Osteoblast (primary cell): ENCODE measurements around the gene SPATA9. TPM values are rescaled to one million over a fixed set of nuclear protein-coding genes. Genes with fewer than 3 reads are reported as not detected.

Experiments used
- DNase-seq: peaks from one replicate; pipeline ENCODE4 v3.0.0; 2011; ENCODE audit warnings: low spot score, mixed read lengths; ENCODE audit not compliant: insufficient read length; ENCODE audit errors: missing footprints
- H2AFZ ChIP-seq: 2 replicates; pipeline ENCODE4 v1.6.0; 2011; ENCODE audit warnings: mild to moderate bottlenecking, low read length
- H3K27ac ChIP-seq: 2 replicates; pipeline ENCODE4 v1.5.1; 2011; ENCODE audit warnings: mild to moderate bottlenecking, low read depth, low read length, moderate library complexity
- H3K27me3 ChIP-seq: 2 replicates; pipeline ENCODE4 v1.6.0; 2012; ENCODE audit warnings: mild to moderate bottlenecking, control low read depth, inconsistent platforms, low read length, moderate library complexity; ENCODE audit not compliant: insufficient read depth
- H3K36me3 ChIP-seq: 2 replicates; pipeline ENCODE4 v1.5.1; 2011; ENCODE audit warnings: mild to moderate bottlenecking, low read length, control low read depth, moderate library complexity; ENCODE audit not compliant: insufficient read depth
- H3K4me1 ChIP-seq: 2 replicates; pipeline ENCODE4 v1.5.1; 2011; ENCODE audit warnings: mild to moderate bottlenecking, low read length, control low read depth, moderate library complexity; ENCODE audit not compliant: insufficient read depth
- H3K4me2 ChIP-seq: 2 replicates; pipeline ENCODE4 v1.6.0; 2011; ENCODE audit warnings: mild to moderate bottlenecking, low read length; ENCODE audit not compliant: insufficient read depth
- H3K4me3 ChIP-seq: fragments of 200-600 bp; sonication (generic); 3 replicates; pipeline ENCODE4 v1.5.1; 2012; ENCODE audit warnings: mild to moderate bottlenecking, low read length, inconsistent platforms; ENCODE audit not compliant: insufficient read depth
- H3K79me2 ChIP-seq: 2 replicates; pipeline ENCODE4 v1.6.0; 2012; ENCODE audit warnings: mild to moderate bottlenecking, low read length, control low read depth, inconsistent platforms; ENCODE audit not compliant: insufficient read depth
- H3K9me3 ChIP-seq: 2 replicates; pipeline ENCODE4 v1.5.1; 2011; ENCODE audit warnings: low read depth, low read length, control low read depth
- H4K20me1 ChIP-seq: 2 replicates; pipeline ENCODE4 v1.6.0; 2012; ENCODE audit warnings: mild to moderate bottlenecking, low read length, control low read depth; ENCODE audit not compliant: insufficient read depth
- total RNA-seq: library from RNA; depleted of rRNA; stranded (reverse); fragments of >200 nt; gene quantifications from 2 replicates; pipeline ENCODE4 v1.2.3, GENCODE V29; 2012
- TF ChIP-seq, protein P1 (sequence below): IDR thresholded peaks from 2 replicates; pipeline ENCODE4 v1.5.1; 2011; ENCODE audit warnings: mild to moderate bottlenecking, low read depth, low read length, moderate library complexity; ENCODE audit errors: extremely low read depth

The SPATA9 gene
- total RNA-seq, 1 donor = 0.36 TPM

DNA sequence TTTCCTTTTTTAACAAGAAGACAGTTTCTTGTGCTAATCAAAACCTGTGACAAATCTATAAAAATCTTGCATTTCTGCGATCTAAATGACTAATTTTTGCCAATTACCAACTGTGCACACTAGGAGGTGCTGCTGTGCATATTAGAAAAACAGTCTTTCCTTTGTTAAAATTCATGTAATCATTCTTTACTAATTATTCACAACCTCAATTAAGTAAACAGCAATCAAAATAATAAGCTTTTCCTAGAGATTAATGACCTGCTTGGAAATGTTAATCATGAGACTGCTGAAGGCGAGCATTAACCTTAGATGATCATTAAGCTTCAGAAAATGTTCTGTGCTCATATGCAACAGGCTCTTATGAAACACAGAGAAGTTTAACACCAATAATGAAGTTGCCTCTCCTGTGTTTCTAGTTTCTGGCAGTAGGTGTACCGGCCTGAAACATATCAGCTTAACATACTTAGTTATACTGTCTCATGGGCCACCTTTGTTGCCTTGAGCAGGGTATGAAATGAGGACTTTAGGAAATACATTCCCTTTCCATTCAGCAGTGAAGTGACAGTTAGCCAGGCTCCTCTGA, 18.5 kb downstream of the SPATA9 start:
- H3K27me3 ChIP-seq = no peaks in the 10 kb centered on the region
- H3K4me2 ChIP-seq = peak overlapping the region; percentile 0
- no peaks in the 10 kb centered on the region for H3K36me3 ChIP-seq
- H3K79me2 ChIP-seq = no peaks in the 10 kb centered on the region
- no peak for DNase-seq
- H3K4me3 ChIP-seq = no peak overlapping the region
- no peak overlapping the region for H3K27ac ChIP-seq
- TF ChIP-seq, protein P1, sequence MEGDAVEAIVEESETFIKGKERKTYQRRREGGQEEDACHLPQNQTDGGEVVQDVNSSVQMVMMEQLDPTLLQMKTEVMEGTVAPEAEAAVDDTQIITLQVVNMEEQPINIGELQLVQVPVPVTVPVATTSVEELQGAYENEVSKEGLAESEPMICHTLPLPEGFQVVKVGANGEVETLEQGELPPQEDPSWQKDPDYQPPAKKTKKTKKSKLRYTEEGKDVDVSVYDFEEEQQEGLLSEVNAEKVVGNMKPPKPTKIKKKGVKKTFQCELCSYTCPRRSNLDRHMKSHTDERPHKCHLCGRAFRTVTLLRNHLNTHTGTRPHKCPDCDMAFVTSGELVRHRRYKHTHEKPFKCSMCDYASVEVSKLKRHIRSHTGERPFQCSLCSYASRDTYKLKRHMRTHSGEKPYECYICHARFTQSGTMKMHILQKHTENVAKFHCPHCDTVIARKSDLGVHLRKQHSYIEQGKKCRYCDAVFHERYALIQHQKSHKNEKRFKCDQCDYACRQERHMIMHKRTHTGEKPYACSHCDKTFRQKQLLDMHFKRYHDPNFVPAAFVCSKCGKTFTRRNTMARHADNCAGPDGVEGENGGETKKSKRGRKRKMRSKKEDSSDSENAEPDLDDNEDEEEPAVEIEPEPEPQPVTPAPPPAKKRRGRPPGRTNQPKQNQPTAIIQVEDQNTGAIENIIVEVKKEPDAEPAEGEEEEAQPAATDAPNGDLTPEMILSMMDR = peak; percentile 87
- H4K20me1 ChIP-seq = no peaks in the 10 kb centered on the region
- H3K4me1 ChIP-seq = peaks cover 16% of the 10 kb centered on the region
- peak overlapping the region; percentile 78 for H2AFZ ChIP-seq
- no peaks in the 10 kb centered on the region for H3K9me3 ChIP-seq

DNA sequence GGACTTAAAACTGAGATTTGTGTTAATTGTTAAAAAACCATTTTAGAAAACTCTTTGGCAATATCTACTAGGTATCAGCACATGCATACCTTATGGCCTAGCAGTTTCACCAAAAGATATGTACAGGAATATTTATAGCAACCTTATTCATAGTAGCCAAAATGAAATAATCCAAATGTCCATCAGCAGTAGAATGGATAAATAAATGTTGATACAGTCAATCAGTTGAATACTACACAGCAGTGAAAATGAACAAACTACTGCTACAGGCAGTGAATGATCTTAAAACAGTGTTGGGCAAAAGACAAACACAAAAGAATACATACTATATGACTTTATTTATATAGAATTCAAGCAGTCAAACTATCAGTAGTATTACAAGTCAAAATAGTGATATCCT, 19.8 kb downstream of the SPATA9 start:
- Histone ChIP-seq H3K27me3 (no peaks in the 10 kb centered on the region), H3K9me3 (no peaks in the 10 kb centered on the region), H3K4me2 (no peak overlapping the region), H3K4me1 (peaks cover 6% of the 10 kb centered on the region), H3K27ac (no peak overlapping the region), H4K20me1 (no peaks in the 10 kb centered on the region), H3K36me3 (no peaks in the 10 kb centered on the region), H2AFZ (no peak overlapping the region), H3K4me3 (no peak overlapping the region), H3K79me2 (no peaks in the 10 kb centered on the region)
- TF ChIP-seq, protein P1 = no peak
- no peak for DNase-seq

DNA sequence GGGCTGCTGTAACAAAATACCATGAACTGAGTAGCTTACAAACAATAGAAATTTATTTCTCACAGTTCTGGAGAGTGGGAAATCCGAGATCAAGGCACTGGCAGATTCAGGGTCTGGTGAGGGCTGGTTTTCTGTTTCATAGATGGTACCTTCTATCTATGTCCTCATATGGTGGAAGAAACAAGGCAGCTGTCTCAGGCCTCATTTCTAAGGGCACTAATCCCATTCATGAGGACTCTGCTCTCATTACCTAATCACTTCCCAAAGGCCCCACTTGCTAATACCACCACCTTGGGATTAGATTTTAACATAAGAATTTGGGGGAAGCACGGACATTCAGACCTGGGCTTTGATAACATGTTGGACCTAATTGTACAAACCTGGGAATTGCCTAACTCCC, 22.7 kb downstream of the SPATA9 start:
- Histone ChIP-seq H3K36me3 (no peaks in the 10 kb centered on the region), H3K9me3 (no peaks in the 10 kb centered on the region), H3K4me2 (no peak overlapping the region), H3K4me3 (no peak overlapping the region), H3K79me2 (no peaks in the 10 kb centered on the region), H3K27me3 (no peaks in the 10 kb centered on the region), H4K20me1 (no peaks in the 10 kb centered on the region), H2AFZ (no peak overlapping the region), H3K4me1 (peaks cover 6% of the 10 kb centered on the region), H3K27ac (no peak overlapping the region)
- TF ChIP-seq, protein P1 = no peak
- no peak for DNase-seq

DNA sequence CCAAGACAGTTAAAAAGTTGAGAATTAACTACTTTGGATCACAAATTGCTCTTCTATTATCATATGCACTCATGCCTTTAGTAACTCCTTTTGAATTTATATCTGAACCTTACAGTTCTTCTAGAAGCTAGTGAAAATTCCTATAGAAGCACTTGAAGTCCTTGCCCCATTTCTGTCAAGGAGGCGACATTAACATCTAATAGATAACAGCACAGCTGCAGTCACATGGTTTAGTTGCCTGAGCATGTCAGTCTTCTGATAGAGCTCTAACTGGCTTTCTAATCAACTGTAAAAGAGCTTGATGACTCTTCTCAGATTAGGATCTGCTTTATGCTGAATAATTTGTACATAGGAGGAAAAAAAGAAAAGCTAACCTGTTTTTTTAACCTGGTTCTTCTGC, 27.2 kb downstream of the SPATA9 start:
- no peak overlapping the region for H3K4me3 ChIP-seq
- no peak for DNase-seq
- H3K36me3 ChIP-seq = no peaks in the 10 kb centered on the region
- no peaks in the 10 kb centered on the region for H3K27me3 ChIP-seq
- H3K4me1 ChIP-seq = no peaks in the 10 kb centered on the region
- no peak overlapping the region for H3K27ac ChIP-seq
- no peak overlapping the region for H3K4me2 ChIP-seq
- no peak overlapping the region for H2AFZ ChIP-seq
- H3K79me2 ChIP-seq = no peaks in the 10 kb centered on the region
- no peaks in the 10 kb centered on the region for H4K20me1 ChIP-seq
- no peaks in the 10 kb centered on the region for H3K9me3 ChIP-seq
- TF ChIP-seq, protein P1 = no peak
